RWPE2 (cell line): ENCODE results near the gene AIFM1.

Experiments
- ATAC-seq: fragments of 200-7000 bp; cut with Tn5 transposase; 3 replicates; pipeline ENCODE4 v1.9.1; 2021; ENCODE audit warnings: low read depth
- DNase-seq: peaks from one replicate; pipeline ENCODE4 v3.0.0-alpha.2; 2020; ENCODE audit warnings: low spot score
- H3K27ac ChIP-seq: fragments of 450-650 bp; 2 replicates; pipeline ENCODE4 v1.5.1; 2017; ENCODE audit warnings: mild to moderate bottlenecking; ENCODE audit not compliant: poor library complexity, severe bottlenecking
- H3K27me3 ChIP-seq: fragments of 250-450 bp; sonication (Bioruptor Pico); 2 replicates; pipeline ENCODE4 v1.5.1; 2021; ENCODE audit warnings: mild to moderate bottlenecking, moderate library complexity; ENCODE audit not compliant: insufficient read depth, poor library complexity, severe bottlenecking
- H3K36me3 ChIP-seq: fragments of 250-450 bp; sonication (Bioruptor Pico); 2 replicates; pipeline ENCODE4 v1.5.1; 2020; ENCODE audit warnings: low read depth, mild to moderate bottlenecking, moderate library complexity
- H3K4me1 ChIP-seq: fragments of 250-450 bp; sonication (Bioruptor Pico); 2 replicates; pipeline ENCODE4 v1.5.1; 2021; ENCODE audit warnings: mild to moderate bottlenecking, moderate library complexity; ENCODE audit not compliant: insufficient read depth, poor library complexity, severe bottlenecking
- H3K4me3 ChIP-seq: fragments of 250-450 bp; sonication (Bioruptor Pico); 2 replicates; pipeline ENCODE4 v1.5.1; 2021; ENCODE audit warnings: mild to moderate bottlenecking, moderate library complexity; ENCODE audit not compliant: severe bottlenecking
- H3K9me3 ChIP-seq: fragments of 250-450 bp; sonication (Bioruptor Pico); 2 replicates; pipeline ENCODE4 v1.5.1; 2021; ENCODE audit warnings: mild to moderate bottlenecking, moderate library complexity; ENCODE audit not compliant: severe bottlenecking
- CTCF ChIP-seq: fragments of 450-650 bp; IDR thresholded peaks from one replicate; pipeline ENCODE4 v1.5.1; 2017; ENCODE audit warnings: mild to moderate bottlenecking, moderate library complexity; ENCODE audit not compliant: poor library complexity, severe bottlenecking

Gene AIFM1

DNA sequence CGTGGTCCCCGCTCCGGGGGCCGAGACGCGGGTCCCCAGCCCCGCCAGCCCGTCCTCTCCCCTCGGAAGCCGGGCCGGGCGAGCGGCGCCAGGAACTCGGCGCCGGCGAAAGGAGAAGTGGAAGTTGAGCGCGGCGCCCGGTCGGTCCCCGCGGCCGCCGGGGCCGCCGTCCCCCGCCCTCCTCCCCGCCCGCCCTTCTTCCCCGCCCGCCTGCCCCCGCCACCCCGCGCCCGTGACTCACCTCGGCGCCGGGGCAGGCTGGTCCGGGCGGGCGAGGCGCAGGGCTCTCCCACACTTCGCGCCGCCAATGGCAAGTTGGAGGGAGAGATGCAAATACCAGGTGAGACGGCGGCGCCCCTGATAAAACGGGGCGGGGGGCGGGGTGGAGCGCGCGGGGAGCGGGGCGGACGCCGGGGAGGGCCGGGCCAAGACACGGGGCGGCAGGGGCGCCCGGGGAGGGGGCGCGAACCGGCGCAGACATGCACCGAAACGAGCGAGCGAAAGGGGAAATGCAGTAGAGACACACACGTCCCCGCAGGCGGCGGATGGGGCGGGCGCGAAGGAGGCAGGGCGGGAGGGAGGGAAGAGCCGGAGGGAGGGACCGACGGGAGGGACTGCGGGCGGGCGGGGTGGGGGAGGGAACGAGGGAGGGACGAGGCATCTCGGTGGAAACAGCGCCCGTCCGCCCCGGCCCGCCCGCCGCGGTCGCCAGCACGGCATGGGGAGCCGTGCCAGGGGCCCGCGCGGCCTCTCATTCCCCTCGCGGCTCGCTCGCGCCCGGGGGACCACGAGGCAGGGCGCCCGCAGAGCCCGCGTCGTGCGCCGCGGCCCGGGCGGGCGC is 55.0 kb downstream of the AIFM1 start, which contains the start of gene ELF4:
Gene ELF4 (minus strand): TSS at position 119 of the 841 bp plus-strand sequence. CDS start 29,167 bp downstream, outside the sequence.
- DNase-seq (no peak), ATAC-seq (peak; percentile 55)
- H3K27me3 ChIP-seq = no peaks in the 10 kb centered on the region
- no peaks in the 10 kb centered on the region for H3K9me3 ChIP-seq
- no peaks in the 10 kb centered on the region for H3K36me3 ChIP-seq
- peak; percentile 8 for TF ChIP-seq CTCF
- H3K4me1 ChIP-seq = peaks cover 24% of the 10 kb centered on the region
- H3K4me3 ChIP-seq = peak within 1 kb of the TSS; percentile 75
- peak within 1 kb of the TSS; percentile 89 for H3K27ac ChIP-seq

GRCh38 chrX:130109429-130110378 is 55.9 kb downstream of the AIFM1 start:
- H3K27ac ChIP-seq = peak overlapping the region; percentile 89
- peaks cover 24% of the 10 kb centered on the region for H3K4me1 ChIP-seq
- H3K9me3 ChIP-seq = no peaks in the 10 kb centered on the region
- H3K4me3 ChIP-seq = peak overlapping the region; percentile 75
- no peaks in the 10 kb centered on the region for H3K36me3 ChIP-seq
- H3K27me3 ChIP-seq = no peaks in the 10 kb centered on the region
- TF ChIP-seq CTCF = no peak
- DNase-seq (no peak), ATAC-seq (no peak)

DNA sequence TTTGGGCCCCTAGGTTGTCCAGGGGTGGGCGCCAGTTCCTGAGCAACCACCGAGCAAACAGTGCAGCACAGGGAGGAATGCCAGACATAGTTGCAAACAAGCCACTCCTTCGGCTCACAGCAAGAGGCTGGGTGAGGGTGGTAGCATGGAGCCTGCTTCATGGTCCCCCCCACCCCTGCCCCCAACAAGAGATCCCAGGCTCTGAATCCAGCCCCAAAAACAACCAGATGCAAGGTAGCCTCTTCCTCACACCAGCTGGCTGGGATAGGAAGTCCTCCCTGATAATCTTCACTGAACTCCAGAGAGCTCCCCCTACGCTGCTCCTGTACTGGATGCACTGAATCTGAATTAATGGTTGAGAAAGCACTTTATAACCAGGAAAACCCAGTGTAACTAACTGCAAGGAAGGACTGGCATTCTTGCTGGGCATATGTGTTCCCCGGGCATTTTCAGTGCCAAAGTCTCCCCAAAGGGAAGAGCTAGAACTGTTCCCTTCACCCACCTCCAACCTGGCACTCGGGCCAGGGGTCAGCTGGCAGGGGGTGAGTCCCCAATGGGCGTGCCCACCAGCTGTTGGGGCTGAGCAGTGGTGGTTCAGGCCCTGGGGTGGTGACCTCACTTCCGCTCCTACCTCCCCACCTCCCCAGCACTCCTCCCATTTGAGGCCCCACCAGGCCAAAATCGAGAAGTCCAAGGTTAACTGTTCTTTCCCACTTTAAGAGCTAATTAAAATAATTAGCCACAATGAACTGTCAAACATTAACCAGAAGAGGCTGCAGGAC is 56.8 kb downstream of the AIFM1 start:
- H3K4me1 ChIP-seq = peaks cover 17% of the 10 kb centered on the region
- peak overlapping the region; percentile 89 for H3K27ac ChIP-seq
- H3K4me3 ChIP-seq = peak overlapping the region; percentile 75
- H3K36me3 ChIP-seq = no peaks in the 10 kb centered on the region
- H3K27me3 ChIP-seq = no peaks in the 10 kb centered on the region
- ATAC-seq (peak; percentile 31; the same call in 1 of the 3 replicates), DNase-seq (no peak)
- no peaks in the 10 kb centered on the region for H3K9me3 ChIP-seq
- peak; percentile 6 for TF ChIP-seq CTCF

DNA sequence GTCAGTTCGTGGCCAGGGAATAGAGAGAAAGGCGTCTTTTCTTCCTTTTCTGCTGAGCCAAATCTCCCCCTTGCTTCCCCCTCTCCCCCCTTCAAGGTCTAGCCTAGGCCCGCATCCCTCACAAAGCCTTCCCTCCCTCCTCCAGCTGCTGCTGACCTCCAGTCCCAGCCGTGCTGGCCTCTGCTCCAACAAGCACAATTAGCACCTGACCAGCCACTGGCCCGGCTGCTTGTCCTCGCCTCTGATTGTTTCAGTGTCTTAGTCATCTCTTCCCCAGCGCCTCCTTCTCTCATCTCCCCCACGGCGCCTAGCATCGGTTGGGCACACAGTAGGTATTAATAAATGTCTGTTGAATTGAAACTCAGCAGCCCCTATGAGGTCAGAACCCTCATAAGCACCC is 59.6 kb downstream of the AIFM1 start:
- no peaks in the 10 kb centered on the region for H3K9me3 ChIP-seq
- H3K4me3 ChIP-seq = no peak overlapping the region
- ATAC-seq = no peak
- H3K27me3 ChIP-seq = no peaks in the 10 kb centered on the region
- DNase-seq = no peak
- peaks cover 6% of the 10 kb centered on the region for H3K4me1 ChIP-seq
- TF ChIP-seq CTCF = no peak
- no peak overlapping the region for H3K27ac ChIP-seq
- no peaks in the 10 kb centered on the region for H3K36me3 ChIP-seq
